ENCODE results near the gene MAP4K3.
"Not testable (repeated sequence)": the region's sequence is repeated elsewhere in the genome, so short reads cannot be mapped to it uniquely, and the experiment has no call there.

Gene MAP4K3

GRCh38 chr2:39413063-39413737, 23.9 kb downstream of the MAP4K3 start:
- in situ Hi-C loops (cut with MboI; ENCODE audit: low pct_unique_long_range_greater_than_20kb, low sequenced_read_pairs) = no loop called here
- no peak for DNase-seq

GRCh38 chr2:39411181-39411944, 25.7 kb downstream of the MAP4K3 start:
- DNase-seq = no peak
- in situ Hi-C loops (cut with MboI; ENCODE audit: low pct_unique_long_range_greater_than_20kb, low sequenced_read_pairs) = no loop called here

GRCh38 chr2:39409697-39410389, 27.2 kb downstream of the MAP4K3 start:
- in situ Hi-C loops (cut with MboI; ENCODE audit: low pct_unique_long_range_greater_than_20kb, low sequenced_read_pairs) = no loop called here
- no peak for DNase-seq

- peak; percentile 43 for DNase-seq
- in situ Hi-C loops (cut with MboI; ENCODE audit: low pct_unique_long_range_greater_than_20kb, low sequenced_read_pairs) = no loop called here
These were observed 28.5 kb downstream of the MAP4K3 start for GRCh38 chr2:39408351-39409136.

GRCh38 chr2:39407516-39408296, 29.4 kb downstream of the MAP4K3 start:
- in situ Hi-C loops (cut with MboI; ENCODE audit: low pct_unique_long_range_greater_than_20kb, low sequenced_read_pairs) = no loop called here
- no peak for DNase-seq

- in situ Hi-C loops (cut with MboI; ENCODE audit: low pct_unique_long_range_greater_than_20kb, low sequenced_read_pairs) = no loop called here
- DNase-seq = no peak
These were observed 31.7 kb downstream of the MAP4K3 start for GRCh38 chr2:39405364-39405763.

GRCh38 chr2:39403311-39403710, 33.8 kb downstream of the MAP4K3 start:
- peak; percentile 34 for DNase-seq
- in situ Hi-C loops (cut with MboI; ENCODE audit: low pct_unique_long_range_greater_than_20kb, low sequenced_read_pairs) = no loop called here

GRCh38 chr2:39401319-39401718, 35.8 kb downstream of the MAP4K3 start:
- no peak for DNase-seq
- in situ Hi-C loops (cut with MboI; ENCODE audit: low pct_unique_long_range_greater_than_20kb, low sequenced_read_pairs) = no loop called here

- no peak for DNase-seq
- in situ Hi-C loops (cut with MboI; ENCODE audit: low pct_unique_long_range_greater_than_20kb, low sequenced_read_pairs) = no loop called here
These were observed 37.5 kb downstream of the MAP4K3 start for GRCh38 chr2:39399570-39399969.

- no peak for DNase-seq
- in situ Hi-C loops (cut with MboI; ENCODE audit: low pct_unique_long_range_greater_than_20kb, low sequenced_read_pairs) = no loop called here
These were observed 41.8 kb downstream of the MAP4K3 start for GRCh38 chr2:39395313-39395712.

GRCh38 chr2:39394516-39394961, 42.5 kb downstream of the MAP4K3 start:
- in situ Hi-C loops (cut with MboI; ENCODE audit: low pct_unique_long_range_greater_than_20kb, low sequenced_read_pairs) = no loop called here
- no peak for DNase-seq

- in situ Hi-C loops (cut with MboI; ENCODE audit: low pct_unique_long_range_greater_than_20kb, low sequenced_read_pairs) = no loop called here
- no peak for DNase-seq
These were observed 44.4 kb downstream of the MAP4K3 start for GRCh38 chr2:39392672-39393071.

GRCh38 chr2:39390216-39390615, 46.9 kb downstream of the MAP4K3 start:
- DNase-seq = no peak
- in situ Hi-C loops (cut with MboI; ENCODE audit: low pct_unique_long_range_greater_than_20kb, low sequenced_read_pairs) = no loop called here

- in situ Hi-C loops (cut with MboI; ENCODE audit: low pct_unique_long_range_greater_than_20kb, low sequenced_read_pairs) = no loop called here
- no peak for DNase-seq
These were observed 51.0 kb downstream of the MAP4K3 start for GRCh38 chr2:39386064-39386463.

GRCh38 chr2:39385172-39385571, 51.9 kb downstream of the MAP4K3 start:
- DNase-seq = no peak
- in situ Hi-C loops (cut with MboI; ENCODE audit: low pct_unique_long_range_greater_than_20kb, low sequenced_read_pairs) = no loop called here

- in situ Hi-C loops (cut with MboI; ENCODE audit: low pct_unique_long_range_greater_than_20kb, low sequenced_read_pairs) = not testable (repeated sequence)
These were observed 53.0 kb downstream of the MAP4K3 start for GRCh38 chr2:39384071-39384470.

GRCh38 chr2:39383146-39383545, 53.9 kb downstream of the MAP4K3 start:
- peak; percentile 27 for DNase-seq
- in situ Hi-C loops (cut with MboI; ENCODE audit: low pct_unique_long_range_greater_than_20kb, low sequenced_read_pairs) = no loop called here

More at GRCh38 chr2:39384071-39384470, 53.0 kb downstream of the MAP4K3 start:
- DNase-seq = not testable (repeated sequence)

GRCh38 chr2:39381653-39382052, 55.4 kb downstream of the MAP4K3 start:
- no peak for DNase-seq
- in situ Hi-C loops (cut with MboI; ENCODE audit: low pct_unique_long_range_greater_than_20kb, low sequenced_read_pairs) = no loop called here
